Cerebellar cortex (tissue), 1 donor: ENCODE results near the gene NXPH2.

Source experiments
- DNase-seq: peaks from one replicate; pipeline ENCODE4 v3.0.0-alpha.2; 2015; ENCODE audit warnings: low spot score

NXPH2 gene

GRCh38 chr2:138779781-138780445, at the start of gene NXPH2:
TSS of gene NXPH2 (minus strand) at chr2:138780390. CDS start at chr2:138780241, 149 bp downstream.
- no peak for DNase-seq

GRCh38 chr2:138829326-138829919, 49.2 kb upstream of the NXPH2 start:
- DNase-seq: peak; percentile 24

GRCh38 chr2:138827426-138828054, 47.4 kb upstream of the NXPH2 start:
- peak; percentile 80 for DNase-seq

GRCh38 chr2:138823666-138824065, 43.5 kb upstream of the NXPH2 start:
- DNase-seq: no peak

GRCh38 chr2:138819964-138820363, 39.8 kb upstream of the NXPH2 start:
- no peak for DNase-seq

GRCh38 chr2:138818556-138818955, 38.4 kb upstream of the NXPH2 start:
- peak; percentile 16 for DNase-seq

GRCh38 chr2:138814123-138814898, 34.1 kb upstream of the NXPH2 start:
- DNase-seq: no peak

GRCh38 chr2:138811431-138811830, 31.2 kb upstream of the NXPH2 start:
- no peak for DNase-seq

- no peak for DNase-seq
Observed at GRCh38 chr2:138794724-138795123, 14.5 kb upstream of the NXPH2 start.

GRCh38 chr2:138787053-138787666, 7.0 kb upstream of the NXPH2 start:
- DNase-seq: peak; percentile 32

- no peak for DNase-seq
Observed at GRCh38 chr2:138782383-138782782, 2.2 kb upstream of the NXPH2 start.

- DNase-seq: no peak
Observed at GRCh38 chr2:138780908-138781307, 718 bp upstream of the NXPH2 start.

- DNase-seq: no peak
Observed at GRCh38 chr2:138780446-138780880, 273 bp upstream of the NXPH2 start.

GRCh38 chr2:138779406-138779780, 797 bp downstream of the NXPH2 start:
- DNase-seq: no peak

GRCh38 chr2:138777996-138778395, 2.2 kb downstream of the NXPH2 start:
- DNase-seq: no peak

- DNase-seq: no peak
Observed at GRCh38 chr2:138775736-138776135, 4.5 kb downstream of the NXPH2 start.

GRCh38 chr2:138771534-138771933, 8.7 kb downstream of the NXPH2 start:
- no peak for DNase-seq

GRCh38 chr2:138767101-138767500, 13.1 kb downstream of the NXPH2 start:
- no peak for DNase-seq

- no peak for DNase-seq
Observed at GRCh38 chr2:138766464-138766863, 13.7 kb downstream of the NXPH2 start.

- no peak for DNase-seq
Observed at GRCh38 chr2:138763971-138764370, 16.2 kb downstream of the NXPH2 start.

- no peak for DNase-seq
Observed at GRCh38 chr2:138762533-138762932, 17.7 kb downstream of the NXPH2 start.

- DNase-seq: no peak
Observed at GRCh38 chr2:138760676-138761075, 19.5 kb downstream of the NXPH2 start.
